A549 treated with CORT108297 at 1 μM for 4 hours (cell line): Measurements from ENCODE around the gene ZNF624. TPM values are rescaled to one million over a fixed set of nuclear protein-coding genes. Genes with fewer than 3 reads are reported as not detected.

ENCODE experiments used
- total RNA-seq: library from RNA; stranded (reverse); fragments of 200-300 nt; extraction: Qiagen RNA extraction; gene quantifications from 5 replicates; pipeline ENCODE4 v1.2.3, GENCODE V29; 2022

ZNF624 gene
- total RNA-seq: 1.1 to 3.9 TPM (median 2.4 TPM) in 5 replicates

DNA sequence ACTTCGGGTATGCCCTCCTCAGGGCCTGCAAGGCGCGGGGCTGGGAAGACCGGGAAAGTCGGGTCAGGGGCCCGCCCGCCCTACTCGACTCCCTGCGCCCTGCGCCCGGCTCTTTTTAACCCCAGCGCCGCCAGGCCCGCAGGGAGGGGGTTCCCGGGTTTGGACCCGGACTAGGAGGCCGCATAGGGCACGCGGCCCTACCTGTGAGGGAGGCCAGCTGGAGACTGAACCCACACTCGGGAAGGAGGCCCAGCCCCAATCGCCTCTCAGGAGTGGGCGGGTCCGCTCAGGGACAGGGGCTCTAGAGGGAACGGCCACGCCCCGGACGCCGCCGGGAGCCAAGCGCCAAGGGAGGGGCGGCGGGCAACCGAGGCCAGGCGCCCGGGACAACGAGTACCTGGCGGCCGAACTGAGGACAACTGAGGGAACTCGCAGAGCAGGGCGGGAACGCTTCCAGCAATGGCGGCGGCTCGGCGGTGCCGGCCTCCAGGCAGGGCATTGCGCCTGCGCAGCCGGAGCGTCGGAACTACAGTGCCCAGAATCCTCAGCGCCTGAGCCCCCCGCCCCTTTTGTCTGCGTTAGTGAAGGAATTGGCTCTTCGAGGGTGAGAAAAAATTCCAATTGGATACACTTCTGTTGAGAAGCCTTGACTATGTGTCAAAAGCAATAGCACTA lies at the start of gene ZNF624:
Gene ZNF624 (minus strand): TSS at position 484 of the 675 bp plus-strand sequence.

DNA sequence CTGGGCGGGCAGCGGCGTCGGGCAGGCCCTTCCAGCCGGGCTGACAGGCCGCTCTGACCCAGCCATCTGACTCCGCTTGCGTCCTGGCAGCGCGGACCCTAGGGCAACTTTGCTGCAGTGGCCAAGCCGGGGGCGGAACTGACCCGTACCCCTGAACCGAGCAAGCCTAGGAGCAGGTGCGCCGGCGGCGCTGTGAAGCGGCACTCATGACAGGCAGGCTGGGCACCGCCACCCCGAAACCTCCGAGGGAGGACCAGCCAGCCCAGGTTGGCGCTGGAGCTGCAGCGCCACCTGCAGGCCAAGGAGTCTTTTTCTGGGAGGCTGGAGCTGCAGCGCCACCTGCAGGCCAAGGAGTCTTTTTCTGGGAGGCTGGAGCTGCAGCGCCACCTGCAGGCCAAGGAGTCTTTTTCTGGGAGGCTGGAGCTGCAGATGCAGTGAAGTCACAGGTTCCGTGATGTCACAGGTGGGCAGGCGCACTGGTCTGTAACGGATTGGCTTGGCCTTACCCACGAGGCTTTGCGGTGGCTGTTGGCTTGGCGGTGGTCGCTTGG lies 36.2 kb upstream of the ZNF624 start, which contains the start of gene CCDC144A:
Gene CCDC144A (plus strand): TSS at position 511 of the 551 bp plus-strand sequence. CDS start 160 bp downstream, outside the sequence.

Other genes with a start within 250 kb of the ZNF624 start
- 0.39 to 1.0 TPM (median 0.61 TPM) in 5 replicates for gene TRPV2, start 238.3 kb downstream of the ZNF624 start, total RNA-seq
- 0.92 to 1.3 TPM (median 1.0 TPM) in 5 replicates for gene LRRC75A, start 161.7 kb downstream of the ZNF624 start, total RNA-seq
- gene ZNF287, start 84.6 kb downstream of the ZNF624 start, total RNA-seq: 10.4 to 16.9 TPM (median 13.7 TPM) in 5 replicates
- 0.98 to 1.8 TPM (median 1.6 TPM) in 5 replicates for gene CCDC144A, start 36.4 kb upstream of the ZNF624 start, total RNA-seq